GM12878 (cell line): ENCODE results near the gene CCL3. TPM values are rescaled to one million over a fixed set of nuclear protein-coding genes. Genes with fewer than 3 reads are reported as not detected.
"Not testable (repeated sequence)": the region's sequence is repeated elsewhere in the genome, so short reads cannot be mapped to it uniquely, and the experiment has no call there.

Source experiments
- ATAC-seq: fragments of 200-7000 bp; cut with Tn5 transposase; 3 replicates; pipeline ENCODE4 v1.9.1; 2020; ENCODE audit warnings: mild to moderate bottlenecking, moderate library complexity
- BruUV-seq: library from RNA; stranded (reverse); fragments of 400-500 nt; replicated peaks from 2 replicates; lab custom pipeline; 2021; lab: Mats Ljungman, UMichigan
- CTCF ChIA-PET: fragments of 300-600 bp; sonication (Branson Sonifier 250); formaldehyde crosslinking; extraction: SDS; loops from one replicate; lab custom pipeline; 2021; ENCODE audit warnings: inconsistent platforms; lab: Yijun Ruan, JAX
- POLR2A ChIA-PET: fragments of 350-600 bp; formaldehyde crosslinking; extraction: SDS; loops from one replicate; lab custom pipeline; 2021; ENCODE audit warnings: inconsistent platforms; lab: Charles Lee
- RAD21 ChIA-PET: fragments of 300-600 bp; sonication (Branson Sonifier 250); formaldehyde crosslinking; loops from one replicate; lab custom pipeline; 2023; ENCODE audit warnings: antibody characterized with exemption; ENCODE audit not compliant: unreplicated experiment; lab: Charles Lee
- SMC1A ChIA-PET: fragments of 300-600 bp; sonication (Branson Sonifier 250); formaldehyde crosslinking; loops from one replicate; lab custom pipeline; 2023; ENCODE audit not compliant: unreplicated experiment, uncharacterized antibody; lab: Charles Lee
- DNase-seq: peaks from one replicate; pipeline ENCODE4 v3.0.0-alpha.2; 2011; ENCODE audit warnings: low read depth, low spot score
- FAIRE-seq: peaks from 3 replicates; lab custom pipeline; 2011; peaks lifted over from hg19 to GRCh38; lab: Jason Lieb, UNC
- H2AFZ ChIP-seq: 2 replicates; pipeline ENCODE4 v1.6.0; 2011; ENCODE audit warnings: low read depth, low read length, control low read depth; ENCODE audit not compliant: control insufficient read depth
- H3K27ac ChIP-seq: 2 replicates; pipeline ENCODE4 v1.5.1; 2011; ENCODE audit warnings: control low read depth; ENCODE audit not compliant: control insufficient read depth, insufficient read depth
- H3K27me3 ChIP-seq, 2 experiments: replicated peaks in 1 of 2; 2 replicates each; pipeline versions ENCODE4 v1.6.0 to v1.6.1; 2011; ENCODE audit warnings: low read length in 1 of 2; ENCODE audit not compliant: control insufficient read depth in 2 of 2, insufficient read depth in 2 of 2
- H3K36me3 ChIP-seq, 2 experiments: 2 replicates each; pipeline ENCODE4 v1.5.1; 2011; ENCODE audit warnings: low read length in 1 of 2; ENCODE audit not compliant: control insufficient read depth in 2 of 2, insufficient read depth in 2 of 2
- H3K4me1 ChIP-seq: 2 replicates; pipeline ENCODE4 v1.6.1; 2011; ENCODE audit warnings: mild to moderate bottlenecking, low read length, moderate library complexity, mixed read lengths; ENCODE audit not compliant: control insufficient read depth, insufficient read depth
- H3K4me2 ChIP-seq: 2 replicates; pipeline ENCODE4 v1.6.0; 2011; ENCODE audit warnings: control low read depth; ENCODE audit not compliant: control insufficient read depth, insufficient read depth
- H3K4me3 ChIP-seq: fragments of 200-600 bp; sonication (generic); 2 replicates; pipeline ENCODE4 v1.5.1; 2016
- H3K79me2 ChIP-seq: 2 replicates; pipeline ENCODE4 v1.6.0; 2011; ENCODE audit warnings: low read length; ENCODE audit not compliant: control insufficient read depth, insufficient read depth
- H3K9ac ChIP-seq: 2 replicates; pipeline ENCODE4 v1.8.0; 2011; ENCODE audit warnings: low read length, control low read depth, mixed read lengths; ENCODE audit not compliant: control insufficient read depth, insufficient read depth
- H3K9me3 ChIP-seq: replicated peaks from 3 replicates; pipeline ENCODE4 v1.5.1; 2011; ENCODE audit warnings: mild to moderate bottlenecking, low read length; ENCODE audit not compliant: control insufficient read depth, insufficient read depth
- H4K20me1 ChIP-seq: 2 replicates; pipeline ENCODE4 v1.6.0; 2011; ENCODE audit not compliant: control insufficient read depth, insufficient read depth
- GATAD2B ChIP-seq: fragments of 450-650 bp; conservative IDR thresholded peaks from 2 replicates; pipeline ENCODE4 v1.6.1; 2017; ENCODE audit warnings: low read depth, mild to moderate bottlenecking, moderate library complexity
- NBN ChIP-seq: fragments of 450-650 bp; IDR thresholded peaks from 2 replicates; pipeline ENCODE4 v1.6.1; 2016
- PAX5 ChIP-seq: IDR thresholded peaks from 2 replicates; pipeline ENCODE4 v1.6.1; 2011; ENCODE audit warnings: low read depth, low read length, borderline replicate concordance
- RB1 ChIP-seq: fragments of 450-650 bp; formaldehyde crosslinking; IDR thresholded peaks from 2 replicates; pipeline ENCODE4 v1.6.1; 2017; ENCODE audit warnings: mild to moderate bottlenecking, borderline replicate concordance
- TAF1 ChIP-seq: IDR thresholded peaks from 2 replicates; pipeline ENCODE4 v1.6.1; 2011; ENCODE audit warnings: mild to moderate bottlenecking, low read depth, low read length, borderline replicate concordance
- TCF12 ChIP-seq: IDR thresholded peaks from 2 replicates; pipeline ENCODE4 v1.6.1; 2011; ENCODE audit warnings: low read depth, mild to moderate bottlenecking, low read length
- WGBS: methylation state at CpG from one replicate; pipeline ENCODE4 v1.1.6; 2016; ENCODE audit warnings: low lambda C conversion rate; ENCODE audit not compliant: insufficient replicate concordance, insufficient coverage; ENCODE audit errors: missing lambda C conversion rate; 5-methylcytosine and 5-hydroxymethylcytosine counted together
- in situ Hi-C: fragments of 300-500 bp; cut with MboI; formaldehyde crosslinking; loops from 9 replicates; pipeline ENCODE4 v1.14.3; 2018; ENCODE audit warnings: mixed read lengths
- intact Hi-C: fragments of 100-400 bp; cut with micrococcal nuclease; formaldehyde crosslinking; loops from one replicate; pipeline ENCODE4 v1.14.2; 2022; ENCODE audit not compliant: unreplicated experiment
- polyA plus RNA-seq, 11 experiments: library from polyadenylated mRNA; depleted of rRNA in 4 of 11; unstranded in 6 of 11; stranded (reverse) in 5 of 11; fragments of >200 nt; fragmentation: Nextera tagmentation in 4 of 11; fragmentation: Illumina TruSeq in 1 of 11; extraction: Ambion mirVana in 4 of 11; extraction: Trizol in 1 of 11; gene quantifications; 1 replicate in 1 of 11; 2 replicates in 10 of 11; pipeline versions ENCODE4 v1.2.1 to v1.2.3, GENCODE V29; 2011 to 2016; ENCODE audit warnings: inconsistent platforms in 2 of 11, missing spikeins in 2 of 11, low read depth in 1 of 11
- total RNA-seq, 4 experiments: library from RNA; depleted of rRNA in 3 of 4; stranded (reverse); fragments of >200 nt in 3 of 4; fragmentation: Illumina TruSeq in 1 of 4; extraction: Trizol in 1 of 4; gene quantifications; 2 replicates each; pipeline versions ENCODE4 v1.2.1 to v1.2.3, GENCODE V29; 2013 to 2021
- TF ChIP-seq, protein P1 (sequence below): fragments of 450-650 bp; IDR thresholded peaks from 2 replicates; pipeline ENCODE4 v1.6.1; 2017; ENCODE audit warnings: low read depth, mild to moderate bottlenecking, moderate library complexity
- TF ChIP-seq, protein P2 (sequence below): fragments of 450-650 bp; IDR thresholded peaks from 2 replicates; pipeline ENCODE4 v1.6.1; 2016; ENCODE audit warnings: mild to moderate bottlenecking
- TF ChIP-seq, protein P3 (sequence below): fragments of 450-650 bp; IDR thresholded peaks from 2 replicates; pipeline ENCODE4 v1.6.1; 2016; ENCODE audit warnings: mild to moderate bottlenecking, moderate library complexity, borderline replicate concordance
- TF ChIP-seq, protein P4 (sequence below): fragments of 450-650 bp; IDR thresholded peaks from 2 replicates; pipeline ENCODE4 v1.6.1; 2017; ENCODE audit warnings: mild to moderate bottlenecking, moderate library complexity

The CCL3 gene
- total and polyA plus RNA-seq, 10 of the 15 experiments (the other 5 are each of a cell fraction or from before 2014, with no cell fraction given), result 96.5 to 1,488 (median 199) TPM

DNA sequence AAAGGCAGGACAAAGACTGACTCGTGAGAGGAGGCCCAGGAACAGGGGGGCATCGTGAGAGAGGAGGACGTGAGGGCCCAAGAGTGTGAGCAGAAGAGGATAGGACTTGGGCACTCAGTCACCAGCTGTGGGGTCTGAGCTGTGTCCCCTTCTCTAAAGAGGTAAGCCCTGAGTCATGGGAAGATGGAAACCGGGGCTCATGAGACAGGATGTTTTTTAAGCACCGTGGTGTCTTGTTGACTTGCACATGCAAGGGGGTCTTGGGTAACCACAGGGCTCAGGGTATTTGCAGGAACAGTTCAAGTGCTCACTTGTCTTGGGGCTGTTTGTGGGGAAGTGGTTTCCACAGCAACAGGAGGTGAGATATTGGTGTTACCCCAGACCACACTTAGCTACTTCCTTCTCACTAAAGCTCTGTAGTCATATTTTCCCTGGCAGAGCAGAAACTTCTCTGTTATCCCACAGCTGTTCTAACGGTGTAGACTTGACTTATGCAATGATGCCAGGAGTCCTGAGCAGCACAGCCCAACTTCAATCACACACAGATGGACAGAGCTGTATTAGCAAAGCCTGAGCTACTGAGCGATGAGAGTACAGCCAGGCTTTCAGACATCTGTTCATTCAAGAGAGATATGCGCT is 7.3 kb downstream of the CCL3 start:
- Histone ChIP-seq H2AFZ (peak overlapping the region; percentile 55), H3K4me1 (peaks cover 31% of the 10 kb centered on the region), H3K4me3 (peak overlapping the region; percentile 3; the same call in 1 of the 2 replicates), H3K4me2 (peak overlapping the region; percentile 91), H3K9ac (peak overlapping the region; percentile 62), H3K27ac (peak overlapping the region; percentile 88)
- 10% methylated on average over 7 of the region's 8 CpGs for WGBS
- ChIA-PET RAD21 (interaction anchor here (0.6 to 3.4 kb wide), 9 partner anchors 8 to 113 kb away, joined by 3 to 29 read pairs (median 4); no protein-coding TSS in a partner anchor), POLR2A (interaction anchor here (1.1 to 1.8 kb wide), 2 partner anchors 10 to 36 kb away, joined by 3 to 8 read pairs; no protein-coding TSS in a partner anchor), CTCF (interaction anchor here (0.5 to 14.1 kb wide), 8 partner anchors 8 to 113 kb away, joined by 3 to 201 read pairs (median 4); partner anchors contain the start of gene CCL3), SMC1A (interaction anchor here (0.6 to 2.8 kb wide), 9 partner anchors 9 to 207 kb away, joined by 3 to 19 read pairs (median 4); partner anchors contain the start of gene CCL4)
- peak; percentile 78 for DNase-seq
- H4K20me1 ChIP-seq, H3K36me3 ChIP-seq, H3K79me2 ChIP-seq, H3K9me3 ChIP-seq, in situ Hi-C loops, BruUV-seq, H3K27me3 ChIP-seq, FAIRE-seq, intact Hi-C loops: not testable (repeated sequence)
- ATAC-seq, result peak; percentile 79
- TF ChIP-seq, protein P1, sequence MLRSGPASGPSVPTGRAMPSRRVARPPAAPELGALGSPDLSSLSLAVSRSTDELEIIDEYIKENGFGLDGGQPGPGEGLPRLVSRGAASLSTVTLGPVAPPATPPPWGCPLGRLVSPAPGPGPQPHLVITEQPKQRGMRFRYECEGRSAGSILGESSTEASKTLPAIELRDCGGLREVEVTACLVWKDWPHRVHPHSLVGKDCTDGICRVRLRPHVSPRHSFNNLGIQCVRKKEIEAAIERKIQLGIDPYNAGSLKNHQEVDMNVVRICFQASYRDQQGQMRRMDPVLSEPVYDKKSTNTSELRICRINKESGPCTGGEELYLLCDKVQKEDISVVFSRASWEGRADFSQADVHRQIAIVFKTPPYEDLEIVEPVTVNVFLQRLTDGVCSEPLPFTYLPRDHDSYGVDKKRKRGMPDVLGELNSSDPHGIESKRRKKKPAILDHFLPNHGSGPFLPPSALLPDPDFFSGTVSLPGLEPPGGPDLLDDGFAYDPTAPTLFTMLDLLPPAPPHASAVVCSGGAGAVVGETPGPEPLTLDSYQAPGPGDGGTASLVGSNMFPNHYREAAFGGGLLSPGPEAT, result peak; percentile 76
- TF ChIP-seq TCF12 (peak; percentile 25; the same call in 1 of the 2 replicates), GATAD2B (peak; percentile 24; the same call in 1 of the 2 replicates), RB1 (0 out of 2 replicates have a peak, but pooled peaks have one; percentile 30), NBN (peak; percentile 82), PAX5 (peak; percentile 24; the same call in 1 of the 2 replicates), TAF1 (peak; percentile 37; the same call in 1 of the 2 replicates)
- TF ChIP-seq, protein P2, sequence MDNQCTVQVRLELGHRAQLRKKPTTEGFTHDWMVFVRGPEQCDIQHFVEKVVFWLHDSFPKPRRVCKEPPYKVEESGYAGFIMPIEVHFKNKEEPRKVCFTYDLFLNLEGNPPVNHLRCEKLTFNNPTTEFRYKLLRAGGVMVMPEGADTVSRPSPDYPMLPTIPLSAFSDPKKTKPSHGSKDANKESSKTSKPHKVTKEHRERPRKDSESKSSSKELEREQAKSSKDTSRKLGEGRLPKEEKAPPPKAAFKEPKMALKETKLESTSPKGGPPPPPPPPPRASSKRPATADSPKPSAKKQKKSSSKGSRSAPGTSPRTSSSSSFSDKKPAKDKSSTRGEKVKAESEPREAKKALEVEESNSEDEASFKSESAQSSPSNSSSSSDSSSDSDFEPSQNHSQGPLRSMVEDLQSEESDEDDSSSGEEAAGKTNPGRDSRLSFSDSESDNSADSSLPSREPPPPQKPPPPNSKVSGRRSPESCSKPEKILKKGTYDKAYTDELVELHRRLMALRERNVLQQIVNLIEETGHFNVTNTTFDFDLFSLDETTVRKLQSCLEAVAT, result peak; percentile 66
- TF ChIP-seq, protein P3, sequence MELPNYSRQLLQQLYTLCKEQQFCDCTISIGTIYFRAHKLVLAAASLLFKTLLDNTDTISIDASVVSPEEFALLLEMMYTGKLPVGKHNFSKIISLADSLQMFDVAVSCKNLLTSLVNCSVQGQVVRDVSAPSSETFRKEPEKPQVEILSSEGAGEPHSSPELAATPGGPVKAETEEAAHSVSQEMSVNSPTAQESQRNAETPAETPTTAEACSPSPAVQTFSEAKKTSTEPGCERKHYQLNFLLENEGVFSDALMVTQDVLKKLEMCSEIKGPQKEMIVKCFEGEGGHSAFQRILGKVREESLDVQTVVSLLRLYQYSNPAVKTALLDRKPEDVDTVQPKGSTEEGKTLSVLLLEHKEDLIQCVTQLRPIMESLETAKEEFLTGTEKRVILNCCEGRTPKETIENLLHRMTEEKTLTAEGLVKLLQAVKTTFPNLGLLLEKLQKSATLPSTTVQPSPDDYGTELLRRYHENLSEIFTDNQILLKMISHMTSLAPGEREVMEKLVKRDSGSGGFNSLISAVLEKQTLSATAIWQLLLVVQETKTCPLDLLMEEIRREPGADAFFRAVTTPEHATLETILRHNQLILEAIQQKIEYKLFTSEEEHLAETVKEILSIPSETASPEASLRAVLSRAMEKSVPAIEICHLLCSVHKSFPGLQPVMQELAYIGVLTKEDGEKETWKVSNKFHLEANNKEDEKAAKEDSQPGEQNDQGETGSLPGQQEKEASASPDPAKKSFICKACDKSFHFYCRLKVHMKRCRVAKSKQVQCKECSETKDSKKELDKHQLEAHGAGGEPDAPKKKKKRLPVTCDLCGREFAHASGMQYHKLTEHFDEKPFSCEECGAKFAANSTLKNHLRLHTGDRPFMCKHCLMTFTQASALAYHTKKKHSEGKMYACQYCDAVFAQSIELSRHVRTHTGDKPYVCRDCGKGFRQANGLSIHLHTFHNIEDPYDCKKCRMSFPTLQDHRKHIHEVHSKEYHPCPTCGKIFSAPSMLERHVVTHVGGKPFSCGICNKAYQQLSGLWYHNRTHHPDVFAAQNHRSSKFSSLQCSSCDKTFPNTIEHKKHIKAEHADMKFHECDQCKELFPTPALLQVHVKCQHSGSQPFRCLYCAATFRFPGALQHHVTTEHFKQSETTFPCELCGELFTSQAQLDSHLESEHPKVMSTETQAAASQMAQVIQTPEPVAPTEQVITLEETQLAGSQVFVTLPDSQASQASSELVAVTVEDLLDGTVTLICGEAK, result peak; percentile 82; the same call in 1 of the 2 replicates
- TF ChIP-seq, protein P4, sequence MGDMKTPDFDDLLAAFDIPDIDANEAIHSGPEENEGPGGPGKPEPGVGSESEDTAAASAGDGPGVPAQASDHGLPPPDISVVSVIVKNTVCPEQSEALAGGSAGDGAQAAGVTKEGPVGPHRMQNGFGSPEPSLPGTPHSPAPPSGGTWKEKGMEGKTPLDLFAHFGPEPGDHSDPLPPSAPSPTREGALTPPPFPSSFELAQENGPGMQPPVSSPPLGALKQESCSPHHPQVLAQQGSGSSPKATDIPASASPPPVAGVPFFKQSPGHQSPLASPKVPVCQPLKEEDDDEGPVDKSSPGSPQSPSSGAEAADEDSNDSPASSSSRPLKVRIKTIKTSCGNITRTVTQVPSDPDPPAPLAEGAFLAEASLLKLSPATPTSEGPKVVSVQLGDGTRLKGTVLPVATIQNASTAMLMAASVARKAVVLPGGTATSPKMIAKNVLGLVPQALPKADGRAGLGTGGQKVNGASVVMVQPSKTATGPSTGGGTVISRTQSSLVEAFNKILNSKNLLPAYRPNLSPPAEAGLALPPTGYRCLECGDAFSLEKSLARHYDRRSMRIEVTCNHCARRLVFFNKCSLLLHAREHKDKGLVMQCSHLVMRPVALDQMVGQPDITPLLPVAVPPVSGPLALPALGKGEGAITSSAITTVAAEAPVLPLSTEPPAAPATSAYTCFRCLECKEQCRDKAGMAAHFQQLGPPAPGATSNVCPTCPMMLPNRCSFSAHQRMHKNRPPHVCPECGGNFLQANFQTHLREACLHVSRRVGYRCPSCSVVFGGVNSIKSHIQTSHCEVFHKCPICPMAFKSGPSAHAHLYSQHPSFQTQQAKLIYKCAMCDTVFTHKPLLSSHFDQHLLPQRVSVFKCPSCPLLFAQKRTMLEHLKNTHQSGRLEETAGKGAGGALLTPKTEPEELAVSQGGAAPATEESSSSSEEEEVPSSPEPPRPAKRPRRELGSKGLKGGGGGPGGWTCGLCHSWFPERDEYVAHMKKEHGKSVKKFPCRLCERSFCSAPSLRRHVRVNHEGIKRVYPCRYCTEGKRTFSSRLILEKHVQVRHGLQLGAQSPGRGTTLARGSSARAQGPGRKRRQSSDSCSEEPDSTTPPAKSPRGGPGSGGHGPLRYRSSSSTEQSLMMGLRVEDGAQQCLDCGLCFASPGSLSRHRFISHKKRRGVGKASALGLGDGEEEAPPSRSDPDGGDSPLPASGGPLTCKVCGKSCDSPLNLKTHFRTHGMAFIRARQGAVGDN, result peak; percentile 57; the same call in 1 of the 2 replicates
